Stimulated activated CD4-positive, alpha-beta T cell treated with anti-CD3 and anti-CD28 coated beads, Interleukin-15, amount 100 ng/mL, for 48 hours (primary cell): ENCODE data around the gene NXNL1.
"Not testable (repeated sequence)": the region's sequence is repeated elsewhere in the genome, so short reads cannot be mapped to it uniquely, and the experiment has no call there.

Source experiments
- DNase-seq, 2 donors: peaks; one replicate each; pipeline ENCODE4 v3.0.0-alpha.2; 2020; ENCODE audit warnings: low read depth in 2 of 2

NXNL1 gene

GRCh38 chr19:17486545-17487240 lies 26.0 kb upstream of the NXNL1 start:
- no peak for DNase-seq

GRCh38 chr19:17484520-17485185 lies 23.9 kb upstream of the NXNL1 start:
- no peak for DNase-seq

DNA sequence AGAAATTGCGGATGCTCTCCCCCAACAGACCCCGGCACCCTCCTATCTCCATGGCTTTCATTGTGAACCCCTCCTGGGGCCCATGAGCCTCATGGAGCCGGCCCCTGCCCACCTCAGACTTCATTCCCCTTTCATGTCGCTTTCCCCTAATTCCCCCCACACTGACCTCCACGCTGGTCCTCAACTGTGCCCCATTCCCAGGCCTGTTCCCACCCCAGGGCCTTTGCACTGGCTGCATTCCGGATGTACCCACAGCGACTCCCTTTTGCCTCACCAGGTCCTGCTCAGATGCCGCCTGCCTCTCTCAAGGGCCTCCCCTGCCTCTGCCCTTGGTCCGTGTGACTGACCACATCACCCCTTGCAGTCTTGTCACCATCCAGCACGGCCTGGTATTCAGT lies 22.9 kb upstream of the NXNL1 start:
- no peak for DNase-seq

GRCh38 chr19:17482877-17483604 lies 22.3 kb upstream of the NXNL1 start:
- no peak for DNase-seq

GRCh38 chr19:17481986-17482385 lies 21.3 kb upstream of the NXNL1 start:
- no peak for DNase-seq

DNA sequence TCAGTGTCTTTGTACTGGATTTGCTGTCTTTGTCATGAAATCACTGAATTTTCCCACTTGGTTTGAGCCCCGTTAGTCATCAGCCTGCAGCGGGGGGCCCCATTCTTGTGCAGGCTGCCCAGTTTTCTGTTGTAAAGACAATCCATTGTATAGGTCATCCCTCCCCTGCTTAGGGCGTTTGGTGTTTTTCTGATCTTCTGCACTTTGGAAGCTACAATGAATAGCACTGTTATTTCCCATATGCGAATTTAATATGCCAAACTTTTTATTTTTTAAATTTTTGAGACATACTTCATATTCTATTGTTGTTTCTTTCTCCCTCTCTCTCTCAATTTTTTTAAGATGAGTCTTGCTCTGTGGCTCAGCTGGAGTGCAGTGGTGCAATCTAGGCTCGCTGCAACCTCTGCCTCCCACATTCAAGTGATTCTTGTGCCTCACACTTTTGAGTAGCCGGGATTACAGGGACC lies 18.6 kb upstream of the NXNL1 start:
- no peak for DNase-seq

DNA sequence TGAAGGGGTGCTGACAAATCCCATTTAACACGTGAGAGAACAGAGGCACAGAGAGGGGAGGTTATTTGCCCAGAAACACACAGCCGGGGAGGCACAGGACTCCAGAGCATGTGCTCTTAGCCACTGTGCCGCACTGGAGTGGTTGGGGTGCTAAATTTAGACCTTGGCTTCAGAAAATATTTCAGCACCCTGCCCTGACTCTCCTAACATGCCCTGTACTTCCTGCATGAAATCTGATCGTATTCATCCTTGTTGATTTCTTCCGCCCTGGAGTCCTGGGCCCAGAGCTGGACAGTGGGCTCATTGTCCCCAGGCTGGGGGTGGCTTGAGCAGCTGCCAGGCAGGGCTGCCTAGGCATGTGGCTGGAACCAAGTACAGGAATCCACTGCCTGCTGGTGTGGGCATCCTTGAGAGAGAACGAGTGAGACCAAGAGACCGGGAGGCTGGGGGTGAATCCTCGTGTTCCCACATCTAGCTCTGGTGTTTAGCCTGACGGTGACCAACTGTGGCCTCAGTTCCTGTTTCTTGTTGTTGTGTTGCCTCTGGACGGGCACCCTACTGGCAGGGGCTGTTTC lies 14.9 kb upstream of the NXNL1 start:
- DNase-seq: no peak

- not testable (repeated sequence) for DNase-seq
These were observed 14.3 kb upstream of the NXNL1 start for GRCh38 chr19:17475011-17475540.

GRCh38 chr19:17473041-17473440 lies 12.3 kb upstream of the NXNL1 start:
- DNase-seq: no peak

DNA sequence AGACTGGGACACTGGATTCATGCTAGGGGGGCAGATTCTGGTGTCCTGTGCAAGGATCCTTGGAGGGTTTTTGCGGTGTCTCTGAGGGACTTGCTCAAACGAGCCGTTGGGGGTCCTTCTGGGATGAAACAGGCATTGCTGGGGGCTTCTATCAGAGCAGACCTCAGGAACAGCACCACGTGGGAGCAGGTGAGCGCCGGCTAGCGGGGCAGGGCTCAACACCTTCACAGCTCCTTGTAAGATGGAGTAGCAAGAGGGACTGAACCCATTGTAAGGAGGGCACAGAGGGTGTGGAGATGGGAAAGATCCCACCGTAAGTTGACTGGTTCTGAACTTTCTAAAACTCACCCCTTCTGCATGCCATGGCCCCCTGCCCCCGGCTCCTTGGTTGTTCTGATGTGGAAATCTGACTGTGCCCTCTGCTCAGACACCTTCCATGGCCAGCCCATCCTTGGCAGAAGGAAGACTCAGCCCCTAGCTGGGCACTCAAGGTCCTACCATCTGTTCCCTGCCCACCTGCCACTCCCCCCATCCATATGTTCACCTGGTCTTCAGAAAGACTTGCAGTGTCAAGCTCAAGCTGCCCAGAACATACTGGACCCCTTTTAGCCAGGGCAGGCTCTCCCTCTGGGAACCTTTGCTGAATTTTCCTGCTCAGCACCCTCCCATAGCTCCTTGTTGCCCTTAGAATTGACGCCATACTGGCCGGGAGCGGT lies 10.8 kb upstream of the NXNL1 start:
- DNase-seq: no peak

- peak; percentile 85 to 88 for DNase-seq
These were observed 9.5 kb upstream of the NXNL1 start, which contains the start of gene SLC27A1 for GRCh38 chr19:17470068-17470841. TSS of gene SLC27A1 (plus strand) at chr19:17470524. CDS start at chr19:17470541, 17 bp downstream.

DNA sequence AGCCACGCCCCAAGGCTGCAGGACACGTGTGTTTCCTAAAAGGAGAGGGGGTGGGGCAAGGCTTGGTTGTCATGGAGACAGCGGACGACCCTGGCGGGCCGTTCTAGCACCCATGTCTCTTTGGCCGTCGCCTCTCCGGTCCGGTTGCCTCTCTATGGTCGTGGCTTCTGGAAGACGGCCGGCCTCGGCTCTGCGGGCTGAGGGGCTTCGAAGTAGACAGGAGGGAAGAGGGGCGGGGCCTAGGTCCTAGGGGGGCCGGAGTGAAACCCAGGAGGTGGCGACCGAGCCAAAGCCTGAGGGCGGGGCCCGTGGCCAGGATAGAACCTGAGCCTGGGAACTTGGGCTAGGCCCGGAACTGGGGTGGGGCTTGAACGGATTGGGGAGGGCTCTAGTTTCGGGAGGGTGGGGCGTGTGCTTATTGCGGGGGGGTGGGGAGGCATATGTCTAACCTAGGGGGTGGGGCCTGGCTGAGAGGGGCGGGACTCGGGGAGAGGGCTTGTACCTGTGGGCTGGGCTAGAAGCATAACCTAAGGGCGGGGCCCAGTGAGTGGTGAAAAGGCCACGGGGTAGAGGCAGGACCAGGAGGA lies 8.8 kb upstream of the NXNL1 start:
- peak; percentile 85 to 90 for DNase-seq

DNA sequence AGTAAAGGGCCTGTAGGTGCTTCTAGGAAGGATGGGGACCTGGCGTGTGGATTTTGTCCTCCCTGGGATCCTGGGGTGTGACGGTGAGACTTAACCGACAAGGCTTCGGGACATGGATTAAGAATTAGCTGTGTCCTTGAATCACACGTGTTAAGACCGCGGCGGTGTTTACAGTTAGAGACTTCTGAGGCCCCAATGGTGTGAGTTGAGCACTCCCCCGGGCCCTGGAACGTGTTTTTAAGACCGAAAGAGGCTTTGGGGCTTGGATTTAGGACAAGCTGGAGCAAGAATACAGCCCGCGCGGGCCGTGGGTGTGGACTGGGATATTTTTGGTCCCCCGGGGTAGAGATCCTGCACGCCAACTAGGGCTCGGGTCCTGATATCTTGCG lies 8.4 kb upstream of the NXNL1 start:
- no peak for DNase-seq

DNA sequence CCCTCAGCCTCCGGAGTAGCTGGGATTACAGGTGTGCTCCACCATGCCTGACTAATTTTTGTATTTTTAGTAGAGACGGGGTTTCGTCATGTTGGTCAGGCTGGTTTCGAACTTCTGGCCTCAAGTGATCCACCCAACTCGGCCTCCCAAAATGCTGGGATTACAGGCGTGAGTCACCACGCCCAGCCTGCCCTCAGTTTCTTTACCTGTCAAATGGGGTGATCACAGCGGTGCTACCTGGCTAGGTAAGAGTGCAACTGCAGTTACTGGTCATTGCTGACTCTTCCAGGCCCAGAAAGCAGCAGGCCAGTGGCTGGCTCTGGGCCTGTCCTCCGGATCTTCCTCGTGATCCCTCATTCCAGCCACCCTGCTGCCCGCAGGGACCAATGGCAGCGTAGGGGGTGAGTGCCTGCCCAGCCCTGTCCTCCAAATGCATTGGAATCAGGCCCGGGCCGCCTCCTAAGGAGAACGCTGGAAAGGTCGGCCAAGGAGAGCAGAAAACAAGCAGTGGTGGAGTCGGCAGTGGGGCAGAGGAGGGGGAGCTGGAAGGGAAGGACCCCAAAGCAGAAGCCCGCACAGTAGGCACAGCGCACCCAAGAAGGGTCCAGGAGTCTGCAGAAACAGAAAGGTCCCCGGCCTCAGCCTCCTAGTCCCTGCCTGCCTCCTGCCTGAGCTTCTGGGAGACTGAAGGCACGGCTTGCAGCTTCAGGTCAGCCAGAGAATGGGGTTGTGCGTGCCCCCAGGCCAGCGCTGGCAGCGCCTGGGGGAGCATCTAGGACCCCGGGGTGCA lies 7.8 kb upstream of the NXNL1 start:
- DNase-seq: no peak

GRCh38 chr19:17467471-17468301 lies 7.0 kb upstream of the NXNL1 start:
- no peak for DNase-seq

- DNase-seq: no peak
These were observed 5.7 kb upstream of the NXNL1 start for GRCh38 chr19:17466487-17466850.

DNA sequence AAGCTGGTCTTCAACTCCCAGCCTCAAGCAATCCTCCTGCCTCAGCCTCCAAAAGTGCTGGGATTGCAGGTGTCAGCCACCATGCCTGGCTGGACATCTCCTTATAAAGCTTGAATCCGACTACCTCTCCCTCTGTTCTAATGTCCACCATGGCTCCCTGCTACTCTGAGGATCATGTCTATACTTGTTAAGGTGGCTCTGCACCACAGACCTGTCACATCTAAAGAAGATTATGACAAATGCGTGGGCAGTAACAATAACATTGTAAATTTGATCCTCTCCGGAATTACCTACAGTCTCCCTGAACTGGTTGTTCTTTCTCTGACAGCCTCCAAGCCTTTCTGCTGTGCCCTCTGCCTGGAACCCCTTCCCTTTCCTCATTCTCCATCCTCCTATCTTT lies 1.8 kb downstream of the NXNL1 start:
- no peak for DNase-seq

GRCh38 chr19:17457616-17458015 lies 3.1 kb downstream of the NXNL1 start:
- no peak for DNase-seq

DNA sequence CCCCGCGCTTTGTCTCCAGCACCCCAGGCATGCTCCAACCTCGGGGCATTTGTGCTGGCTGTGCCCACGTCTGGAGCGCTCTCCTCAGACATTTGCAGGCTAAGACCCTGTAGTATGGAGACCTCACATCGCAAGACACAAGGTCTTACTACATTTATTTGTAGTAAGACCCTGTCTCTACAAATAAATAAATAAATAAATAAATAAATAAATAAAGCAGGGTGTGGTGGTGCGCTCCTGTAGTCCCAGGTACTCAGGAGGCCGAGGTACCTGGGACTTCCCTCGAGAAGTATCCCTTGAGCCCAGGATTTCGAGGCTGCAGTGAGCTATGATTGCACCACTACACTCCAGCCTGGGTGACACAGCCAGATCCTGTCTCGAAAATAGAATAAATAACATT lies 4.6 kb downstream of the NXNL1 start:
- DNase-seq: no peak
